Right lobe of liver (tissue), 4 donors: ENCODE measurements around the gene STBD1.

Experiments
- CTCF ChIP-seq, 4 donors: fragments of 200-600 bp in 3 of 4; fragments of 450-650 bp in 1 of 4; IDR thresholded peaks; one replicate each; pipeline versions ENCODE4 v1.5.1 to v1.8.0; 2016 to 2022; ENCODE audit warnings: antibody characterized with exemption in 4 of 4, mild to moderate bottlenecking in 2 of 4
- POLR2A ChIP-seq: fragments of 450-650 bp; IDR thresholded peaks from one replicate; pipeline ENCODE4 v1.6.1; 2017; ENCODE audit warnings: antibody characterized with exemption, mild to moderate bottlenecking
- donor health status: DM: no; HTN: no; CAD: no.
- donor health status: DM: no; HTN: no; CAD: no.
- donor health status: DM: no; HTN: yes; CAD: no.

- TF ChIP-seq POLR2A (no peak), CTCF (IDR thresholded peaks at IDR 0.05) (no peak)
Observed at GRCh38 chr4:76313547-76313946, 7.0 kb downstream of the STBD1 start.
